Calu3 (cell line): Measurements from ENCODE around the gene MIOX. TPM values are rescaled to one million over a fixed set of nuclear protein-coding genes. Genes with fewer than 3 reads are reported as not detected.

Source experiments
- BruUV-seq: library from RNA; stranded (reverse); fragments of 400-500 nt; replicated peaks from 2 replicates; lab custom pipeline; 2021; lab: Mats Ljungman, UMichigan
- CTCF ChIA-PET: fragments of 300-600 bp; sonication (Branson Sonifier 250); formaldehyde crosslinking; loops from one replicate; lab custom pipeline; 2022; ENCODE audit warnings: antibody characterized with exemption; lab: Charles Lee
- DNase-seq: peaks from one replicate; pipeline ENCODE4 v3.0.0; 2022
- H3K27ac Mint-ChIP-seq: one replicate; pipeline ENCODE4 v1.8.0; 2022; ENCODE audit warnings: mixed read lengths; ENCODE audit not compliant: unreplicated experiment
- H3K27me3 Mint-ChIP-seq: one replicate; pipeline ENCODE4 v1.8.0; 2022; ENCODE audit warnings: mixed read lengths; ENCODE audit not compliant: unreplicated experiment
- H3K36me3 Mint-ChIP-seq: one replicate; pipeline ENCODE4 v1.8.0; 2022; ENCODE audit warnings: mild to moderate bottlenecking, moderate library complexity, mixed read lengths; ENCODE audit not compliant: insufficient read depth, unreplicated experiment
- H3K4me1 Mint-ChIP-seq: one replicate; pipeline ENCODE4 v1.8.0; 2022; ENCODE audit warnings: mild to moderate bottlenecking, low read depth, mixed read lengths; ENCODE audit not compliant: unreplicated experiment
- H3K4me3 Mint-ChIP-seq: one replicate; pipeline ENCODE4 v1.8.0; 2022; ENCODE audit warnings: mild to moderate bottlenecking, low read depth, moderate library complexity, mixed read lengths; ENCODE audit not compliant: unreplicated experiment
- H3K9me3 Mint-ChIP-seq: one replicate; pipeline ENCODE4 v1.8.0; 2022; ENCODE audit warnings: low read depth, mixed read lengths; ENCODE audit not compliant: unreplicated experiment
- intact Hi-C: fragments of 100-400 bp; cut with micrococcal nuclease; formaldehyde crosslinking; loops from one replicate; pipeline ENCODE4 v1.10.0; 2022; ENCODE audit not compliant: unreplicated experiment
- total RNA-seq: library from RNA; stranded (reverse); gene quantifications from 2 replicates; pipeline ENCODE4 v1.2.3, GENCODE V29; 2022
- TF ChIP-seq, protein P1 (sequence below): fragments of 200-600 bp; IDR thresholded peaks from one replicate; pipeline ENCODE4 v1.8.0; 2022; ENCODE audit warnings: antibody characterized with exemption; ENCODE audit not compliant: unreplicated experiment

Gene MIOX
- total RNA-seq, 1 experiment from 2014 or later = 0.45 TPM

DNA sequence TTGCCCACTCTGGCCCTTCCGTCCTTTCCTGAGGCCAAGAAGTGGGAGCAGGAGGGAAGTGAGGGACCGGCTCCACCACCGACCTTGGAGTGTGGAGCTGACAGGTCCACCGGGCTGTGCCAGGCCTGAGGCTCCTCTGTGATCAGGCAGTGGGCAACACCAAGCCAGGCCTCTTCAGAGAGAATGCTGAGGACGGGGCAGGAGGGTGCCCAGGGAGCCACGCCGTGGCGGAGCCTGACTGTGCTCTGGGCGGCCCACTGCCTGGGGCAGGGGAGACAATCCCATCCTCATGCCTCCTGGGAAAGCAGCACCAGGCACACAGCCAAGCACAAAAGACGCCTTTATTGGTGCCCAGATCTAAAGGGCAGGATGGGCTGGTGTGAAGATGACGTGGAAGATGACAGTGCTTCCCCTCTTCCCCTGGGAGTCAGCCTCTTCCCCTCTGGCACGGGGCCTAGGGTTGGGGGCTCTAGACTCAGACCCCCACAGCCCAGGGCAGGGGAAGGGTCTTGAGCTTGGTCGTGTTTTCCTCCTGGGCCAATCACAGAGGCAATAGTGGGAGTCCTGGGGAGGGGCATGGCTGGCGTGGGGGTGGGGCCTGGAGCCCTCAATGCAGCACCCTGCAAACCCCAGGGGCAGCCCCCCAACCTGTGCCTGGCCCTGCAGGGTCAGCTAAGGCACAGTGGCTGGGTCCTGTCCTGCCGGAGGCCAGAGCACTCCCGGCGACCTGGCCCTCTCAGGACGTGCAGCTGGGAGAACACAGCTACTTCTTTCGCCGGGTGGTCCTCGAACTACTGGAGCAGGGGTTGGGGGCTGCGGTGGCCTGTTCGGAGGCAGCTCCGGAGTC lies 16.2 kb downstream of the MIOX start:
- BruUV-seq = TSS peak; percentile 30
- no peak overlapping the region for H3K27ac Mint-ChIP-seq
- H3K27me3 Mint-ChIP-seq = no peaks in the 10 kb centered on the region
- CTCF ChIA-PET = interaction anchor here (1.4 kb wide), 1 partner anchor 43 kb away, joined by 4 read pairs; no protein-coding TSS in a partner anchor
- intact Hi-C loops = no loop called here
- TF ChIP-seq, protein P1, sequence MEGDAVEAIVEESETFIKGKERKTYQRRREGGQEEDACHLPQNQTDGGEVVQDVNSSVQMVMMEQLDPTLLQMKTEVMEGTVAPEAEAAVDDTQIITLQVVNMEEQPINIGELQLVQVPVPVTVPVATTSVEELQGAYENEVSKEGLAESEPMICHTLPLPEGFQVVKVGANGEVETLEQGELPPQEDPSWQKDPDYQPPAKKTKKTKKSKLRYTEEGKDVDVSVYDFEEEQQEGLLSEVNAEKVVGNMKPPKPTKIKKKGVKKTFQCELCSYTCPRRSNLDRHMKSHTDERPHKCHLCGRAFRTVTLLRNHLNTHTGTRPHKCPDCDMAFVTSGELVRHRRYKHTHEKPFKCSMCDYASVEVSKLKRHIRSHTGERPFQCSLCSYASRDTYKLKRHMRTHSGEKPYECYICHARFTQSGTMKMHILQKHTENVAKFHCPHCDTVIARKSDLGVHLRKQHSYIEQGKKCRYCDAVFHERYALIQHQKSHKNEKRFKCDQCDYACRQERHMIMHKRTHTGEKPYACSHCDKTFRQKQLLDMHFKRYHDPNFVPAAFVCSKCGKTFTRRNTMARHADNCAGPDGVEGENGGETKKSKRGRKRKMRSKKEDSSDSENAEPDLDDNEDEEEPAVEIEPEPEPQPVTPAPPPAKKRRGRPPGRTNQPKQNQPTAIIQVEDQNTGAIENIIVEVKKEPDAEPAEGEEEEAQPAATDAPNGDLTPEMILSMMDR = no peak
- DNase-seq = no peak
- peaks cover 28% of the 10 kb centered on the region for H3K36me3 Mint-ChIP-seq
- peaks cover 13% of the 10 kb centered on the region for H3K4me1 Mint-ChIP-seq
- no peaks in the 10 kb centered on the region for H3K9me3 Mint-ChIP-seq
- no peak overlapping the region for H3K4me3 Mint-ChIP-seq

DNA sequence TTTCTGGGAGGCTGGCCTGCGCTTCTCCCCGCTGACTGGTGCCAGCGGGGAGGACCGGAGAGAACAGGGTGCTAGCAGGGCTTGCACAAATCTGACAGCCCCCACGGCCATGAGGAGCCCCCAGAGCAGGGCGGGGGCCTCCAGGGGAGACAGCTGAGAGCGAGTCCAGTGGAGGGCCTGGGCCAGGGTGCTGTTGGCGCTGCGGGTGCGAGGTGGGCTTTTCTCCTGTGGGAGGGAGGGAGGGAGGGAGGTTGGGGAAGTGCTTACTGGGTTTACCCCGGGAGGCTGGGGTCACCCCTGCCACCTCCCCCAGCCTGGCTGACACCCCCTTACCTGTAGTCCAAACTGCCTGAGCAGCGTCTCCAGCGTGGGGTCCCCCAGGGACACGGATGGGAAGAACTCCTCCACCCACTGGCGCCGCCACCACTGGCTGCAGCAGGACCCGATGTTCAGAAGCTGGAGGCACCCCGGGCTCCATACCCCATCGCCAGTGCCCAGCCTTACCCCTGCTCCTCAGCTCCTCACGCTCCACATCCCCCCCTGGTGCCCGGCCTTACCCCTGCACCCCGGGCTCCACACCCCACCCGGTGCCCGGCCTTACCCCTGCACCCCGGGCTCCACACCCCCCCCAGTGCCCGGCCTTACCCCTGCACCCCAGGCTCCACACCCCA lies 17.0 kb downstream of the MIOX start:
- Mint-ChIP-seq H3K4me1 (peaks cover 8% of the 10 kb centered on the region), H3K27ac (no peak overlapping the region), H3K4me3 (no peak overlapping the region), H3K9me3 (no peaks in the 10 kb centered on the region), H3K27me3 (no peaks in the 10 kb centered on the region), H3K36me3 (peaks cover 35% of the 10 kb centered on the region)
- intact Hi-C loops = no loop called here
- CTCF ChIA-PET = interaction anchor here (0.6 kb wide), 3 partner anchors 34 to 355 kb away, joined by 3 to 4 read pairs (median 4); no protein-coding TSS in a partner anchor
- DNase-seq = no peak
- BruUV-seq = no TSS peak
- TF ChIP-seq, protein P1 = peak; percentile 45

DNA sequence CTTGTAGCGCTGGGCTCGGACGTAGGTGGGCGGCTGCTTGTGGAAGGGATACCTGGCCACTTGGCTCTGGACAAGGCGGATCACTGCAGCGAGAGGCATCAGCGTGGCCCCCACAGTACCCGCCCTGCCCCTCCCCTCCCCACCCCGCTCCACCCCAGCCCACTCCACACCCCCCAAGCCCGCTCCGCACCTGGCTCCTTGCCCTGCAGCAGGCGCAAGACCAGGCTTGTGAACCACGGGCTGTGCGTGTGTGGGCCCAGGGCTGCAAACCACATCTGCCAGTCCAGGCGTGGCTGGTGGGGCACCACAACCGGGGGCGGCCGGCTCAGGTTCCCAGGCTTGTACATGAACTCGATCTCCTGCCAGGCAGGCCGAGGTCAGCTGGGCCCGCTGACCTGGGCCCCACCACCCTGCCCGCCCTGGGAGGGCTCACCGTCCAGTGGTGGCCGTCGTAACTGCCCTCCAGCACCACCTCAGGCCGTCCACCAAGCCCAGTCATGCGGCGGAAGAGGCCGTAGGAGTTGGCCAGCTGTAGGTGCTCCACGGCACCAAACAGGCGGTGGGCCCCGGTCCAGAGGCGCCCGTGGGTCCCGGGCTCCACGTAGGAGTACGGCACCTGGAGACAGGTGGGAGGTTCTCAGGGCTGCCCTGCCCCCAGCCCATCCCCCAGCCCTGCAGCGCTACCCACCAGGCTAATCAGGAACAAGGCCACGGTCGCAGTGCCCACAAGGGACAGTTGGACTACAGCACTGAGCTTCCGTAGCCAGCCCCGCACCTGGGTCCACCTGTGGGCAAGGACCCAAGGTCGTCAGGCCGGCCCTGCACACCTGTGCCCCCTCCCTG lies 17.9 kb downstream of the MIOX start:
- Mint-ChIP-seq H3K4me3 (no peak overlapping the region), H3K36me3 (peaks cover 41% of the 10 kb centered on the region), H3K27me3 (no peaks in the 10 kb centered on the region), H3K9me3 (no peaks in the 10 kb centered on the region), H3K27ac (no peak overlapping the region), H3K4me1 (peaks cover 12% of the 10 kb centered on the region)
- no TSS peak for BruUV-seq
- no peak for DNase-seq
- TF ChIP-seq, protein P1 = no peak
- intact Hi-C loops = no loop called here
- CTCF ChIA-PET = no interaction called here

DNA sequence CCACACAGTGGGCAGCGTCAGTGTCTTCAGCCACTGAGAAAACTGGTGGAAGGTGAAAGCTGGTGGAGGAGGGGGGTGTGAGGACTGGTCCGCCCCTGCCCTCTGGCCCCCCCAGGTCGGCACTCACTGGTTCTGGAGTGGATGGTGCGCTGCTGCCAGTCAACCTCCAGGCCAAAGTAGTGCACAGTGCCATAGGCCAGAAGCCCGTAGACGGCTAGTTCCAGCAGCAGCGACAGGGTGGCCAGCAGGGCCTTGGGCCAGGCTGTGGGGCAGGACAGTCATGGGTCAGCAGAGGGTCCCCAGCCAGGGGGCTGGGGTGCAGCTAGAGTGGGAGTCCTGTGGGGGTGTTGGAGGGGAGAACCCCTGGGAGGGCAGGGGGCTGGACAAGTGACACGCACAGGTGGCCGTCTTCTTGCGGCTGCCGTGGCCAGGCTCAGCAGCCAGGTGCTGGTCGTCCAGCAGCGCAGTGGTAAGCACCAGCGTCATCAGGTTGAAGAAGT lies 18.7 kb downstream of the MIOX start:
- CTCF ChIA-PET = no interaction called here

More for the DNA sequence above, 18.7 kb downstream of the MIOX start:
- DNase-seq = no peak
- Mint-ChIP-seq H3K9me3 (no peaks in the 10 kb centered on the region), H3K27ac (no peak overlapping the region), H3K4me3 (no peak overlapping the region), H3K27me3 (no peaks in the 10 kb centered on the region), H3K4me1 (peaks cover 17% of the 10 kb centered on the region), H3K36me3 (peaks cover 47% of the 10 kb centered on the region)
- intact Hi-C loops = no loop called here
- TF ChIP-seq, protein P1 = no peak
- BruUV-seq = no TSS peak
